HFFc6 (cell line): ENCODE measurements around the gene CLDN9. TPM values are rescaled to one million over a fixed set of nuclear protein-coding genes. Genes with fewer than 3 reads are reported as not detected.
"Not testable (repeated sequence)": the region's sequence is repeated elsewhere in the genome, so short reads cannot be mapped to it uniquely, and the experiment has no call there.

Source experiments
- DNase-seq: peaks from one replicate; pipeline ENCODE4 v3.0.0-alpha.2; 2018
- H3K27ac Mint-ChIP-seq: 2 replicates; pipeline ENCODE4 v1.8.0; 2020; ENCODE audit warnings: mild to moderate bottlenecking, mixed read lengths
- H3K27me3 Mint-ChIP-seq: 2 replicates; pipeline ENCODE4 v1.8.0; 2021; ENCODE audit warnings: mild to moderate bottlenecking, moderate library complexity, mixed read lengths; ENCODE audit not compliant: insufficient read depth
- H3K36me3 Mint-ChIP-seq: 2 replicates; pipeline ENCODE4 v1.8.0; 2021; ENCODE audit warnings: low read depth, mixed read lengths
- H3K4me1 Mint-ChIP-seq: 2 replicates; pipeline ENCODE4 v1.8.0; 2020; ENCODE audit warnings: low read depth, mixed read lengths
- H3K4me3 Mint-ChIP-seq: 2 replicates; pipeline ENCODE4 v1.8.0; 2020; ENCODE audit warnings: mild to moderate bottlenecking, moderate library complexity, mixed read lengths
- H3K9me3 Mint-ChIP-seq: 2 replicates; pipeline ENCODE4 v1.8.0; 2020; ENCODE audit warnings: mild to moderate bottlenecking, mixed read lengths
- total RNA-seq, 6 experiments: library from RNA; stranded (reverse); fragmentation: NEBNext Ultra II Directional; extraction: Animal tissue kit (Norgen Biotek cat#: 25700); gene quantifications; 2 replicates in 1 of 6; 3 replicates in 5 of 6; pipeline ENCODE4 v1.2.3, GENCODE V29; 2021
- TF ChIP-seq, protein P1 (sequence below): fragments of 200-600 bp; sonication (generic); IDR thresholded peaks from 2 replicates; pipeline ENCODE4 v1.5.0; 2021; ENCODE audit warnings: antibody characterized with exemption, mild to moderate bottlenecking

Gene CLDN9
- total RNA-seq, 6 experiments from 2014 or later, result not detected

DNA sequence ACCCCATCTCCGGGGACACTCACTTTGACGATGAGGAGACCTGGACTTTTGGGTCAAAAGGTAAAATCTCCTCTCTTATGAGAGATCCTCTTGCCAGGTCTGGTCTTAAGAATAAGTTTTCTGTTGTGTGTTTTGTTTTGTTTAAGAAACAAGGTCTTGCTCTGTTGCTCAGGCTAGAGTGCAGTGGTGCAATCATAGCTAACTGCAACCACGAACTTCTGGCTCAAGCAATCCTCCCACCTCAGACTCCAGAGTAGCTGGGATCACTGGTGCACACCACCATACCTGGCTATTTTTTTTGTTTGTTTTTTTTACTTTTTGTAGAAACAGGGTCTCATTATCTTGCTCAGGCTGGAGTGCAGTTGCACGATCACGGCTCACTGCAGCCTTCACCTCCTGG is 37.8 kb downstream of the CLDN9 start:
- Mint-ChIP-seq H3K36me3 (no peaks in the 10 kb centered on the region), H3K4me3 (no peak overlapping the region), H3K27me3 (peaks cover 25% of the 10 kb centered on the region), H3K27ac (no peak overlapping the region), H3K4me1 (no peaks in the 10 kb centered on the region), H3K9me3 (no peaks in the 10 kb centered on the region)
- TF ChIP-seq, protein P1, sequence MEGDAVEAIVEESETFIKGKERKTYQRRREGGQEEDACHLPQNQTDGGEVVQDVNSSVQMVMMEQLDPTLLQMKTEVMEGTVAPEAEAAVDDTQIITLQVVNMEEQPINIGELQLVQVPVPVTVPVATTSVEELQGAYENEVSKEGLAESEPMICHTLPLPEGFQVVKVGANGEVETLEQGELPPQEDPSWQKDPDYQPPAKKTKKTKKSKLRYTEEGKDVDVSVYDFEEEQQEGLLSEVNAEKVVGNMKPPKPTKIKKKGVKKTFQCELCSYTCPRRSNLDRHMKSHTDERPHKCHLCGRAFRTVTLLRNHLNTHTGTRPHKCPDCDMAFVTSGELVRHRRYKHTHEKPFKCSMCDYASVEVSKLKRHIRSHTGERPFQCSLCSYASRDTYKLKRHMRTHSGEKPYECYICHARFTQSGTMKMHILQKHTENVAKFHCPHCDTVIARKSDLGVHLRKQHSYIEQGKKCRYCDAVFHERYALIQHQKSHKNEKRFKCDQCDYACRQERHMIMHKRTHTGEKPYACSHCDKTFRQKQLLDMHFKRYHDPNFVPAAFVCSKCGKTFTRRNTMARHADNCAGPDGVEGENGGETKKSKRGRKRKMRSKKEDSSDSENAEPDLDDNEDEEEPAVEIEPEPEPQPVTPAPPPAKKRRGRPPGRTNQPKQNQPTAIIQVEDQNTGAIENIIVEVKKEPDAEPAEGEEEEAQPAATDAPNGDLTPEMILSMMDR, result no peak
- DNase-seq, result no peak

DNA sequence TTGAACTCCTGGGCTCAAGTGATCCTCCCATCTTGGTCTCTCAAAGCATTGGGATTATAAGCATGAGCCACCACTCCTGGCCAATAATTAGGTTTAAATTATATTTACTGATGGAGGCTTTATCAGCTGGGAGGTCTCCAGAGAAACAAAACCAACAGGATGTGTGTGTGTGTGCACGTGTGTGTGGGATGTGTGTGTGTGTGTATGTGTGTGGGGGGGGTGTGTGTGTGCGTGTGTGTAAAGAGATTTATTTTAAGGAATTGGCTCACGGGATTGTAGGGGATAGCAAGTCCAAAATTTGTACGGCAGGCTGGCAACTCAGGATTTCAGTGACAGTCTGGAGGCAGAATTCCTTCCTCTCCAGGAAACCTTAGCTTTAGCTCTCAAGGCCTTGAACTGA is 38.3 kb downstream of the CLDN9 start:
- no peaks in the 10 kb centered on the region for H3K9me3 Mint-ChIP-seq
- no peak overlapping the region for H3K4me3 Mint-ChIP-seq
- peaks cover 24% of the 10 kb centered on the region for H3K27me3 Mint-ChIP-seq
- H3K36me3 Mint-ChIP-seq, result no peaks in the 10 kb centered on the region
- TF ChIP-seq, protein P1, result no peak
- H3K4me1 Mint-ChIP-seq, result no peaks in the 10 kb centered on the region
- H3K27ac Mint-ChIP-seq, result no peak overlapping the region
- DNase-seq, result no peak

DNA sequence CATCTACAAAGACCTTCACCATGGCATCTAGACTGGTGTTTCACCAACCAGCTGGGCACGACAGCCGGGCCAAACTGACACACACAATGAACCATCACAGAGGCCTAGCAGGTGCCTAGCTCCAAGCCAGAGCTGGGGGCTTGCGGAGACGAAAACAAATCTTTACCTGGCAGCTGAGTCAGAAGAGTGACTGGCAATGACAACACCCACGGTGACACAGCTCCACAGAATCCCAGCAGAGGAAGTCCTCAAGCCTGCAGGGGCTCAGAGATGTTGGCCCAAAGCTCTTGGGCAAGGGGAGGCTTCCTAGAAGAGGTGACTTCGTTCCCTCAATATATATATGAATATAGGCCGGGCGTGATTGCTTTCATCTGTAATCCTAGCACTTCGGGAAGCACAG is 38.8 kb downstream of the CLDN9 start:
- no peak for DNase-seq
- H3K27ac Mint-ChIP-seq, result no peak overlapping the region
- TF ChIP-seq, protein P1, result no peak
- H3K9me3 Mint-ChIP-seq, result no peaks in the 10 kb centered on the region
- H3K36me3 Mint-ChIP-seq, result no peaks in the 10 kb centered on the region
- no peaks in the 10 kb centered on the region for H3K4me1 Mint-ChIP-seq
- peaks cover 24% of the 10 kb centered on the region for H3K27me3 Mint-ChIP-seq
- H3K4me3 Mint-ChIP-seq, result no peak overlapping the region

DNA sequence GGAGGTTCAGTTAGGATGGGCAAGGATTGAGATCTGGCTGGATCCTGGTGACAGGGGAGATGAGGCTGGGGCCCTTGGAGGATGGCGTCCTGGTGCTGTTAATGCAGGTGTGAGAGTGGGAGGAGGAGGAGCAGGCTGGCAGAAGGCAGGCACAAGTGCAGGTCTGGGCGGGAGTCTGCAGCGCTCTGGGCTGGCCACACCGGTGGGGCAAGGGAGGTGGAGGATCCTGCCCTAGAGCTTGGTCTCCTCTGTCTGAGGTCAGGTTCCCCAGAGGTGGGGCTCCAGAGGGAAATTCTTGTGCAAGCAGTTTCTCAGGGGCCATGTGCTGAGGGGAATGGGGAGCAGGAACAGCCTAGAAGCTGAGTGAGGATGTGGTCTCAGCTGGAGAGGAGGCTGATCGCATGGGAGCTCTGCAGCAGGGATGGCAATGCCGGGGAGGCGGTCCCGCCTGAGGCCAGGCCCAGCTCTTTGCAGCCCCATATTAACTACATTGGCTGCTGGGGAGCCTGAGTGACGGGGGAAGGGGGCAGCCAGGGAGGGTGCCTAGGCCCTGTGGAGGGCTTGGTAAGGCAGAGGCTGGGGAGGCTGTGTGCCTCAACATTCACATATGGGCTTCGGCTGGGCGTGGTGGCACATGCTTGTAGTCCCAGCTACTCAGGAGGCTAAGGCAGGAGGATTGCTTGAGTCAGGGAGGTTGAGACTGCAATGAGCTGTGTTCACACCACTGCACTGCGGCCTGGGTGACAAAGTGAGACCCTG is 40.0 kb downstream of the CLDN9 start:
- not testable (repeated sequence) for H3K4me3 Mint-ChIP-seq

DNA sequence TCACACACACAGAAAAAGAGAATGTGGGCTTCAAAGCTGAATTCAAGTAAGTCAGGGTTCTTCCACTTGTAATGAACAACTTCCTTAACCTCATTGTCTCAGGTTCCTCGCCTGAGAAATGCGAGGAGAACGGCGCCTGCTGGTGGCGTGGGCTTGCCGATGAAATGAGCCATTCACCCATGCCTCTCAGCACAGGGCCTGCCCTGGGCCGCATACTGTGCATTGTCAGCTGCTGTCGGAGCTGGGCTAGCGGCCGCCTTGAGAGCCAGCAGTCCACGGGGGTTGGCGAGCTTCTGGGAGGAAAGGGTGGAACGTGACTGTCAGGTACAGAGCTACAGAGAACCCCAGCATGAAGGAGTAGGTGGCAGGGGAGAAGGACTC is 40.6 kb downstream of the CLDN9 start:
- H3K9me3 Mint-ChIP-seq, H3K36me3 Mint-ChIP-seq, H3K4me3 Mint-ChIP-seq, DNase-seq, H3K27ac Mint-ChIP-seq, H3K4me1 Mint-ChIP-seq: not testable (repeated sequence)
- H3K27me3 Mint-ChIP-seq, result peaks cover 17% of the 10 kb centered on the region

More for the DNA sequence above, 40.0 kb downstream of the CLDN9 start:
- DNase-seq, H3K36me3 Mint-ChIP-seq, H3K27ac Mint-ChIP-seq, H3K4me1 Mint-ChIP-seq, H3K9me3 Mint-ChIP-seq: not testable (repeated sequence)
- H3K27me3 Mint-ChIP-seq, result peaks cover 21% of the 10 kb centered on the region

DNA sequence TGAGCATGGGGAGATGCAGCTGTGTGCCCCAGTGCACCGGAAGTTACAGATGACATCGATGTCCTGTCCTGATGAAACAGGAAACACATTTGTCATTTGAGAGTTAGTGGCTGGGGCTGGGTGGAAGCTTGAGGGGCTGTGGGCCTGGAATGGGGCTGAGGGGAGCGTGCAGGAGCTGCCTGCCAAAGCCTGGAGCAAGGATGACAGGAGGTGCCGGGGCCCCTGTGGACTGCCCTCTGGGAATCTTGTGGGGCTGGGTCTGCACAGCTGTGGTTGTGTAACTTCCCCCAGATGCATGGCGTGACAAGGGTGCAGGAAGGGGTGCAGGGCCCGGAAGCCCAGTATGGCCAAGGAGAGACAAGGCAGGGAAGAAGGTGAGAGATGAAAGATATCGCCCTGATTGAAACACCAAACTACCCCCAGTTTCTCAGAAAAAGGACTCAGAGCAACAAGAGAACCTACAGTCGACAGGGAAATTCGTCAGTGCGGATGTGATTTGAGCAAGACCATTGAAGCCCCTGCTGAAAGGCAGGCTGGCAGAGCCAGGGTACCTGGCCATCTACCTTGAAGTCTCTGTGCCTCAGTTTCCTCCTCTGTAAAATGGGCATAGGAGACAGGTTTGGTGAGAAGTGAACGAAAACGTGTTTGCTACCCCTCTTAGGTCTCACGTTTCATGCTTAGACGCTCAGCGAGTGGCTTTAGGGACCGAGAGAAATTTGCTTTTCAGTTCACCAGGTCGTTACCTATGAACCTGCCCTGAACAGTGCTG is 42.4 kb downstream of the CLDN9 start:
- Mint-ChIP-seq H3K27me3 (peaks cover 13% of the 10 kb centered on the region), H3K4me3 (no peak overlapping the region), H3K9me3 (no peaks in the 10 kb centered on the region), H3K4me1 (peaks cover 8% of the 10 kb centered on the region), H3K27ac (no peak overlapping the region), H3K36me3 (no peaks in the 10 kb centered on the region)
- TF ChIP-seq, protein P1, result no peak
- DNase-seq, result no peak

DNA sequence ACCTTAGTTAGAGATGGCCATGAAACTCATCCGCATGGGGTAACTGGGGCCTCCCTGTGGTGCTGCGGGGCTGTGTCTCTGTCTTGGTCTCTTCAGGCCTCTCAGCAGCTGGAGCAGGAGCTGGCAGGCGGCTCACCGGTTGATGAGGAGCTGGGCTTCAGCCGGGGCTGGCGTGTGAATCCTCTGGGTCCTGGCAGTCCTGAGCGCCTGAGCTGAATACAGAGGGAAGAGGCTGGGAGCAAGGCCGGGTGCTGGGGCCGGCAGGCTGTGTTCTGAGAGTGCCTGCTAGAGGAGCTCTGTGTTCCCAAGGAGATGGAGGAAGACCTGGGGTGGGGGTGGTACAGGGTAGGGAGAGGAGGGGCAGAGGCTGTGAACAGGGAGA is 43.0 kb downstream of the CLDN9 start:
- H3K4me3 Mint-ChIP-seq, H3K27ac Mint-ChIP-seq, H3K27me3 Mint-ChIP-seq, DNase-seq, H3K4me1 Mint-ChIP-seq, H3K36me3 Mint-ChIP-seq, H3K9me3 Mint-ChIP-seq: not testable (repeated sequence)
